GM18907 (cell line): ENCODE data around the gene RGS16.

ENCODE experiments used
- ATAC-seq: cut with Tn5 transposase; IDR thresholded peaks from one replicate; pipeline ENCODE4 v1.9.1; 2021; ENCODE audit warnings: mild to moderate bottlenecking, moderate library complexity; ENCODE audit not compliant: unreplicated experiment

Gene RGS16

DNA sequence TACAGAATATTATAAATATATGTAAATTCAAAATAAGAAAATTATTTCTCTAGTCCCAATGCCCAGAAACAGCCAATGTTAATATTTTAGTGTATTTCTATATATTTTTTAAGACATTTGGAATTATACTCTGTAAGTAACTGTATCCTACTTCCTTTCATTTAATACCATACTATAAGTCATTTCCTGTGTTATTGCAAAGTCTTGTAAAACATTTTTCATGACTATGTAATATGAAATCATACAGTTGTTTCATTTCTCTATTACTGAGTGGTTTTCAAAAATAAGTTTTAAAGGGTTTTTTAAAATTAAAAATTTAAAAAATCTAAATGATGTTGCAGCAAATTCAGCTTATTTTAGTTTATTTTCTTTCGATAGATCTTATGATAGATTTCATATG, 17.1 kb downstream of the RGS16 start:
- no peak for ATAC-seq

DNA sequence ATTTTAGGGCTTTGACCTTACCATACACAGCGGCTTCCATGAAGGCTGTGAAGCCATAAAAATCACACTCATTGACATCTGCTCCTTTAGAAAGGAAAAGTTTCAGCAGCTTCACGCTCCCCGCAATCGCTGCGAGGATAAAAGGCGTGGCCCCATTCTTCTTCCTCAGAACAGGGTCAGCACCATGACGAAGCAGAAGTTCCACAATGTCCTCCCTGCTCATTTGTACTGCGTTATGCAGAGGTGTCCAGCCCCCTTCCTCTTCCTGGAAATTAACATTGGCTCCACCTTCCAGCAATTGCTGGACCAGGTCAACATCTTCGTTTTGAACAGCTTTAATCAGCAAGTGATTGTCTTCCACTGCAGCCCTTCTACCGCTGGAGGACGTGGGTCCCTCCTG, 17.8 kb downstream of the RGS16 start:
- ATAC-seq = no peak

- no peak for ATAC-seq
These were observed 19.4 kb downstream of the RGS16 start for GRCh38 chr1:182584746-182585145.

DNA sequence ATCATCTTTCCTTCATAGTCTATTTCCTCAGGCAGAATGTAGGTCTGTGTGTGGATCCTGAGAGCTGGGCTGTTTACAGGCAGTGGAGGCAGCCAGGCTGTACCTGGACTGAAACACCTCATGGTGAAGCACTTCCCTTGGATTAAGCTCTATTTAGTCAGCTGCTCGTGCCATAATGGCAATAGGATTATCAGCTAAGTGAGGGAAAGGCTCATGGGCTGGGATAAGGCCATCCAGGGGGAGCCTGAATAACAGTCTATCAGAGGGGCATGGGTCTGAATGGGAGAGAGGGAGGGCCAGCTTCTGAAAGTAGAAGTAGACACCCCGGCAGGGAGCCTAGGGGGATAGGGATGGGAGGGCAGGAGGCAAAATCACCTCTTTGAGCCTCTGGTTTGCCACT, 23.5 kb downstream of the RGS16 start:
- ATAC-seq = no peak

DNA sequence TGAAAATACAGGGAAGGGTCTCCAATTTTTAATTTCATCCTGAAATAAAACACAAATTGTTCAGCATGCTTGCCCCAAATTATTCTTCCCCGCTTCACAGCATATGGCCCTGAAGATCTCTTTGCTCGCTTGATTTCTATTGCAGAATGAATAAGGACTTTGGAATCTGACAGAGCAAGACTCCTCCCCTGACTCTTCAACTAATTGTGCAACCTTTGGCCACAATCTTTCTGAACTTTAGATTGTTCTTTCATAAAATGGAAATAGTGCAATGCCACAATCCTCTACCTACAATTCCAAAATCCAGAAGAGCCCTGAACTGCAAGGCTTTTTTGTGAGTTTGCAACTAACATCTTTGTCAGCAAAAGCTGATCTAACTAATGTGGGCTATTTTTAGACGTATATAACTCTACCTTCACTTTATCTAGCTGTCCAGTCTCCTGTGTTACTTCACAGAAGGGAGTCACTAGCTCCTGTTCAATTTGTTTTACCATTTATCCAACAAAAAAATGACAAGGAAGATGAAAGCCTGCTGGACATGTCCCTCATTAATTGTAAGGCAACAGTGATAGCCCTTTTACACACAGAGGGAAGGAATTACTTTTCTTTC, 28.5 kb downstream of the RGS16 start:
- ATAC-seq = no peak

DNA sequence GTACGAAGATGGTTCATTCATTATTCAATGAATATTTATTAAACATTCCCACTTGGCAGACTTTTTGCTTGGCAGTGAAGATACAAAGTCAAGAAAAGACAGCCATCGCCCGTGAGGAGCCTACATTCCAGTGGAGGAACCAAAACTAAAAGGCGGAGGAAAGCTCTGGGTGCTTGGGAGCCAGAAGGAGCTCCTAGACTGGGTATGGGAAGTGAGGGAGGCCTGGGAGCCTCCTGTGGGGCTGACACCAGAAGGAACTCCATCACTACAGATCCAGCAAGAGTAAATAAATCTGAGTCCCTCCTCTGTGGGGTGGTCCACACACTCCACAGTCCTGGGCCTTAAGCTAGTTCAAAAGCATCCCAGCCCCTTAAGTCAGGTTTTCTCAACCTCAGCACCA, 30.0 kb downstream of the RGS16 start:
- no peak for ATAC-seq

- ATAC-seq = no peak
These were observed 33.6 kb downstream of the RGS16 start for GRCh38 chr1:182570611-182570970.

DNA sequence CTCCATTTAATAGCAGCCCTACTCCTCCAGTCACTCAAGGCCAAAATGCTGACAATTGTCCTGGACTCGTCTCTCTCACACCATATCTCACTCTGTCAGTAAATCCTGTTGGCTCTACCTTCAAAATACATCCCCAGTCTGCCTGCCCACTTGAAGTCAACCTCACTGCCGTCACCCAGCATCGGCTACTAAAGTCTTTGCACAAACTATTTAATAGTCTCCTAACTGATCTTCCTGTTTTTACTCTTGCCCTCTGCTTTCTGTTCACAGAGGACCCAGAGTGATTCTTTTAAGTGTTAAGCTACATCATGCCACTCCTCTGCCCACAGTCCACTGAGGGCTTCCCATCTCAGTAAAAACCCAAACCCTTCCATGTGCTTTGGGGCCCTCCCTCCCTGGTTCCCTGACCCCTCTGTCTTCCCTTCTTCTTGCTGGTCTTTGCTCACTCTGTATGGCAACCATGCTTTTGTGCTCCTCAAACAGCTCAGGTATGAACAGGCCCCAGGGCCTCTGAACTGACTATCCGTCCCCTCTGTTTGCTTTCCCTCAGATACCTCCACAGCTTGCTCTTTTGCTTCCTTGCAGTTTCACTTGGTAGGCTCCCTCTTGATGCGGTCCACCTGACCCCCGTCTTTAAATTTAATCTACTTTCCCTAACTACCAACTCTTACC, 34.1 kb downstream of the RGS16 start:
- no peak for ATAC-seq

GRCh38 chr1:182568647-182569284, 35.4 kb downstream of the RGS16 start:
- no peak for ATAC-seq

- ATAC-seq = no peak
These were observed 36.6 kb downstream of the RGS16 start for GRCh38 chr1:182567629-182568028.

DNA sequence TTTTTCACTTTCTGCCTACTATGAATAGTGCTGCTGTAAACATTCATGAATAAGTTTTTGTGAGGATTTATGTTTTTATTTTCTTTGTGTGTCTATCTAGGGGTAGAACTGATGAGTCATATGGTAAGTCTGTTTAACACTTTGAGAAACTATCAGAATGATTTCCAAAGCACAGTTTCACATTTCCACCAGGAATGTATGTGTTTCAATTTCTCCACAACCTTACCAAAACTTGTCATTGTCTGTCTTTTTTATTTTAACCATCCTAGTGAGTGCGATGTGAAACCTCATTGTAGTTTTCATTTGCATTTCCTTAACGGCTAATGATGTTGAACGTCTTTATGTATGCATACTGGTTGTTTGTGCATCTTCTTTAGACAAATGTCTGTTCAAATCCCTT, 38.7 kb downstream of the RGS16 start:
- ATAC-seq = no peak

DNA sequence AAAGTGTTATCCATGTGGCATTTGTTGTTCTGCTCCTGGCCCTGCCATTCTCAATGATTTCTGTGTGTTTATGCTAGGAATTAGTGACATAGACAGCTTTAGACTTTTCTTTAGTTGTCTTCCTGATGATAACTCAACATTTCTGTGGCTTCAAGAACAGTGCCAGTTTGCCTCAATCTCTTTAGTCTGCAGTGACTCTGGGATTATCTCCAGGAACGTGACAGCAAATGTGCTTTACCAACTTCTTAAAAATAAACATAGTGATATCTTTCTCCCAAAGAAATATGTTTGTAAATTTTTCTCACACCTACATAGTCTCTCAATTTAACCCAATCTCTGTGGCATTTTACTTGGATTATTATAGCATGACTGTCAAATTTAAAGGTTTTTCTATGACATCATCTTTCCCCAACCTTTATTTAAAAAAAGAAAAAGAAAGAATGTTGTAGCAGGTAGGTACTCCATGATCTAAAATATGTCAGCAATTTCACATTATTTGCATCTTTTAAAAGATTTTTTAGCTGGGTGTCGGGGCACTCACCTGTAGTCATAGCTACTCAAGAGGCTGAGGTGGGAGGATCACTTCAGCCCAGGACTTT, 39.7 kb downstream of the RGS16 start:
- ATAC-seq = no peak

DNA sequence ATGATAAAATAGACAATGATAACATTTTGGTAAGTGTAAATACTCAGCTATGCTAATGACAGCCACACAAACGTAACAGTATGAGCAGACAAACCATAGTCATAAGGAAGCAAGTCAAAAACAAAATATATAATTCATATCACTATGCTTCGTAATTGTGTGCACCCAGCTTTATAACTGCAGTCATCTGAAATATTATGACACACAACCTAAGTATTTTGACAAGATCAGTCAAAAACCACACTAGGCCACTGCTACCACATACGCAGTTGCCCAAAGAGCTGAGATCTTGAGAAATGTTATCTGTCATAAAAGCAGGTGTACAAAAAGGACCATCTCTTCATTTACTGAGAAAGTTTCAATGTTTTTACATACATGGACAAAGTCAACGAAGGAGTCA, 41.1 kb downstream of the RGS16 start:
- ATAC-seq = no peak

DNA sequence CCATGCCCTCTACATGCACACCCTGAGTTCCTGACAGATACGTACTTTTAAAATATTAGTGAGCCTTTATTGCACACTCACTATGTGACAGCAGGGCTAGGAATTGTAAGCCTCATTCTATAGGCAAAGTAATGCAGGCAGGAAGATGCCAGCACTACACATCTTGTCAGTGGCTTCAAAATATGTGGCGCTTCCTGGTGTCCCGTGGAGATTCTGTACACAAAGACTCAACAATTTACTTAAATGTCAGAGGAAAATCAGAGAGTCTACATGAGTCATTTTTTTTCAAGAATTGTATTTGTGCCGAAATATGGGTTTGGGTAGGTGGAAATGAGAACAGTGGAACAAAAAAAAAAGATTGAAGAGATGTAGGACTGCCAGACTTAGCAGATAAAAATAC, 42.7 kb downstream of the RGS16 start:
- ATAC-seq = no peak

- ATAC-seq = no peak
These were observed 43.7 kb downstream of the RGS16 start for GRCh38 chr1:182560392-182560984.

- ATAC-seq = no peak
These were observed 47.9 kb downstream of the RGS16 start for GRCh38 chr1:182556279-182556678.

GRCh38 chr1:182555493-182555892, 48.7 kb downstream of the RGS16 start:
- no peak for ATAC-seq

GRCh38 chr1:182552527-182552926, 51.7 kb downstream of the RGS16 start:
- no peak for ATAC-seq

GRCh38 chr1:182549811-182550210, 54.4 kb downstream of the RGS16 start:
- no peak for ATAC-seq

DNA sequence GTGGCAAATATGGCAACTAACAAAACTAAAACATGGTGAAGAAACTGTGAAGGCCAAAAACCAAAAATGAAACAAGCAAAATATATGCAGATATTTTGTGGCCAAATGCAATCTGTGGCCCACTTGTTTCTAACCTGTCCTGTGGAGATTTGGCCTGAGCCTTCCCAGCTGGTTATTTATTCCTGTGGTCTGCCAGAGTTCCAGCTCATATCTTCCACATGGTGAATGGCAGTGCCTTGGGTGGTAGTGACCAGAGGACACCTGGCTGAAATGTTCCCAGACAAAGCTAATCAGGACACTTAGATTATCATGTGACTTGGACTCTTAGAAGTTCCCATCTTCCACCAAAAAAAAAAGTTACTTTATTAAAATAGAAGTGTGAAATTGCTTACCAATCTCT, 54.8 kb downstream of the RGS16 start:
- no peak for ATAC-seq
